Measurements from ENCODE around the gene MAU2. TPM values are rescaled to one million over a fixed set of nuclear protein-coding genes. Genes with fewer than 3 reads are reported as not detected.

The MAU2 gene
- total RNA-seq, 1 donor from 2014 or later = 37.0 TPM

DNA sequence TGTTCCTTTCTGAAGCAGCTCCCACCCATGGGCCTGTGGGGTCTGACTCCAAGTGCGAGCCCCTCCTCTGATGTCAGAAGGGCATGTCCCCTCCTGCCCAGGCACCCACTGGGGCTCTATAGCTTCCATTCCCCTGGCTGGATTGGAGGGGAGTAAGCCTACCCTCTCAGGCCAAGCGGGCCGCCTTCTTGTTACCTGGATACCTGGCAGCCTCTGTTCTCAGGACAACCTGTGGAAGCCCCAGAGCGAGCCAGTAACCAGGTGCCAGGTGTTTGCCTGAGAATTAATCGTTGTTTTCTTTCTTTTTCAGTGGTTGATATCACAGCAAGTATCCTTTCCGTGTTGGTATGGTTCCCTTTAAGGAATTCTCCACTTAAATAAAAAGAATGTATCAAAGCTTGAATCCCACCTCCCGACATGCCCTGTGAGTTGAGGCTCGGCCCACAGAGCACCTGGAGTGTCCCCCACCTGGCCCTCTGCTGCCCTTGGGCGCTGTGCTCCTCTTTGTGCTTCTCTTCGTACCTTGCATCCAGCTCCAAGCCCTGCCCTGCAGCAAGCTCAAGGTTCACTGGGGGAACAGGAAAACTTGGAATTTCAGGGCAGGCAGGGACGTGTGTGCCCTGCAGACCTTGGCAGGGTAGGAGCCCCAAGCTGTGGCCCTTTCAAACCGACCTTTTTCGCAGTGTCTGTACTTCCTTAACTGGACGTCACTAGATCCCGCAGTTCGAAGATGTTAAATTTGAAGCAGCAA is 15.0 kb downstream of the MAU2 start:
- Mint-ChIP-seq H3K4me1 (ENCODE audit: low read depth, unreplicated experiment) (no peaks in the 10 kb centered on the region), H3K9me3 (ENCODE audit: unreplicated experiment) (no peaks in the 10 kb centered on the region), H3K27me3 (ENCODE audit: low read depth, unreplicated experiment) (no peaks in the 10 kb centered on the region), H3K4me3 (ENCODE audit: unreplicated experiment) (no peak overlapping the region), H3K27ac (ENCODE audit: unreplicated experiment) (peak overlapping the region; percentile 41), H3K36me3 (ENCODE audit: low read depth, unreplicated experiment) (peaks cover 15% of the 10 kb centered on the region)
- H3K4me2 ChIP-seq (ENCODE audit: low read length) = no peak overlapping the region
- no peak overlapping the region for H3K9ac ChIP-seq (ENCODE audit: low read length)
- DNase-seq (ENCODE audit: low read depth) (no peak), FAIRE-seq (no peak)
- no peak overlapping the region for H3K4me3 ChIP-seq (ENCODE audit: insufficient read depth, low read depth, low read length)
- no peaks in the 10 kb centered on the region for H3K27me3 ChIP-seq (ENCODE audit: insufficient read depth, low read length)
- H4K20me1 ChIP-seq (ENCODE audit: insufficient read depth, low read length) = peaks cover 54% of the 10 kb centered on the region
- H3K9me3 ChIP-seq (ENCODE audit: insufficient read depth, low read depth, low read length) = no peaks in the 10 kb centered on the region
- H3K4me1 ChIP-seq (ENCODE audit: insufficient read depth, low read length) = peaks cover 12% of the 10 kb centered on the region
- no peak overlapping the region for H2AFZ ChIP-seq (ENCODE audit: low read depth, low read length)
- H3K79me2 ChIP-seq (ENCODE audit: insufficient read depth, low read length) = peaks cover 40% of the 10 kb centered on the region
- TF ChIP-seq, protein P1, sequence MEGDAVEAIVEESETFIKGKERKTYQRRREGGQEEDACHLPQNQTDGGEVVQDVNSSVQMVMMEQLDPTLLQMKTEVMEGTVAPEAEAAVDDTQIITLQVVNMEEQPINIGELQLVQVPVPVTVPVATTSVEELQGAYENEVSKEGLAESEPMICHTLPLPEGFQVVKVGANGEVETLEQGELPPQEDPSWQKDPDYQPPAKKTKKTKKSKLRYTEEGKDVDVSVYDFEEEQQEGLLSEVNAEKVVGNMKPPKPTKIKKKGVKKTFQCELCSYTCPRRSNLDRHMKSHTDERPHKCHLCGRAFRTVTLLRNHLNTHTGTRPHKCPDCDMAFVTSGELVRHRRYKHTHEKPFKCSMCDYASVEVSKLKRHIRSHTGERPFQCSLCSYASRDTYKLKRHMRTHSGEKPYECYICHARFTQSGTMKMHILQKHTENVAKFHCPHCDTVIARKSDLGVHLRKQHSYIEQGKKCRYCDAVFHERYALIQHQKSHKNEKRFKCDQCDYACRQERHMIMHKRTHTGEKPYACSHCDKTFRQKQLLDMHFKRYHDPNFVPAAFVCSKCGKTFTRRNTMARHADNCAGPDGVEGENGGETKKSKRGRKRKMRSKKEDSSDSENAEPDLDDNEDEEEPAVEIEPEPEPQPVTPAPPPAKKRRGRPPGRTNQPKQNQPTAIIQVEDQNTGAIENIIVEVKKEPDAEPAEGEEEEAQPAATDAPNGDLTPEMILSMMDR (IDR thresholded peaks at IDR 0.05; ENCODE audit: insufficient read depth, low read depth, low read length) = no peak
- no peak for TF ChIP-seq EZH2 (IDR thresholded peaks at IDR 0.05; ENCODE audit: insufficient read depth, low read length)
- no peak overlapping the region for H3K27ac ChIP-seq (ENCODE audit: low read depth, low read length)
- peaks cover 24% of the 10 kb centered on the region for H3K36me3 ChIP-seq (ENCODE audit: insufficient read depth, low read length)

DNA sequence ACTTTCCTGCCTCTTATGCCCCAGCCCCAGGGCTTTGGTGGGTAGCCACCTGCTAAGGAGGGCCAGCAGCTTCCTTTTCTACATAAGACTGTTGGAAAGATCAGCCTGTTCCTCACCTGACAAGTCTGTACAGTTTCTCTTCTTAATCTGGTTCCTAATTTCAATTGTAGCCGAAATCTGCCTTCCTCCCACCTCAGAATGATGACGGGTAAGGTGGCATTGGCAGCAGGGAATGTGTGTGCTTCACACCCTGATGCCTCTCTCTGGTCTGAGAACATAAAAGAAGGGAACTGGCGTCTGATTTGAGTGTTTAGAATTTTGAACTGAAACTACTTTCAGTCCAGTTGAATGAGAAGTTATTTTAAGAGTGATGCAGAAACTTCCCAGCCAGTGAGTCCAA is 16.0 kb downstream of the MAU2 start:
- H3K36me3 ChIP-seq (ENCODE audit: insufficient read depth, low read length) = peaks cover 26% of the 10 kb centered on the region

More for the DNA sequence above, 16.0 kb downstream of the MAU2 start:
- H3K4me1 ChIP-seq (ENCODE audit: insufficient read depth, low read length) = peaks cover 12% of the 10 kb centered on the region
- no peak for TF ChIP-seq EZH2 (IDR thresholded peaks at IDR 0.05; ENCODE audit: insufficient read depth, low read length)
- TF ChIP-seq, protein P1 (IDR thresholded peaks at IDR 0.05; ENCODE audit: insufficient read depth, low read depth, low read length) = no peak
- peak overlapping the region; percentile 2 for H3K27ac Mint-ChIP-seq (ENCODE audit: unreplicated experiment)
- no peak overlapping the region for H3K4me3 ChIP-seq (ENCODE audit: insufficient read depth, low read depth, low read length)
- H3K9me3 ChIP-seq (ENCODE audit: insufficient read depth, low read depth, low read length) = no peaks in the 10 kb centered on the region
- H3K9me3 Mint-ChIP-seq (ENCODE audit: unreplicated experiment) = no peaks in the 10 kb centered on the region
- no peak for FAIRE-seq
- no peaks in the 10 kb centered on the region for H3K4me1 Mint-ChIP-seq (ENCODE audit: low read depth, unreplicated experiment)
- no peak overlapping the region for H3K4me2 ChIP-seq (ENCODE audit: low read length)
- H4K20me1 ChIP-seq (ENCODE audit: insufficient read depth, low read length) = peaks cover 46% of the 10 kb centered on the region
- peaks cover 34% of the 10 kb centered on the region for H3K79me2 ChIP-seq (ENCODE audit: insufficient read depth, low read length)
- H3K27ac ChIP-seq (ENCODE audit: low read depth, low read length) = no peak overlapping the region
- H3K36me3 Mint-ChIP-seq (ENCODE audit: low read depth, unreplicated experiment) = peaks cover 14% of the 10 kb centered on the region
- H3K4me3 Mint-ChIP-seq (ENCODE audit: unreplicated experiment) = no peak overlapping the region
- no peak overlapping the region for H3K9ac ChIP-seq (ENCODE audit: low read length)
- H2AFZ ChIP-seq (ENCODE audit: low read depth, low read length) = no peak overlapping the region
- DNase-seq (ENCODE audit: low read depth) = no peak
- H3K27me3 Mint-ChIP-seq (ENCODE audit: low read depth, unreplicated experiment) = no peaks in the 10 kb centered on the region
- no peaks in the 10 kb centered on the region for H3K27me3 ChIP-seq (ENCODE audit: insufficient read depth, low read length)
